WTC11 (cell line): ENCODE results near the gene RYR1. TPM values are rescaled to one million over a fixed set of nuclear protein-coding genes. Genes with fewer than 3 reads are reported as not detected.

ENCODE experiments used
- ATAC-seq: fragments of 200-7000 bp; cut with Tn5 transposase; 2 replicates; pipeline ENCODE4 v1.10.0; 2021; ENCODE audit warnings: mild to moderate bottlenecking, moderate library complexity
- CTCF ChIA-PET: fragments of 300-600 bp; sonication (Branson Sonifier 250); formaldehyde crosslinking; loops from one replicate; lab custom pipeline; 2021; ENCODE audit warnings: antibody characterized with exemption; lab: Charles Lee
- POLR2A ChIA-PET: fragments of 350-600 bp; sonication (Branson Sonifier 250); formaldehyde crosslinking; loops from one replicate; lab custom pipeline; 2021; ENCODE audit warnings: antibody characterized with exemption; lab: Charles Lee
- DNase-seq: peaks from one replicate; pipeline ENCODE4 v3.0.0; 2021; ENCODE audit warnings: low spot score
- H3K27ac Mint-ChIP-seq: 2 replicates; pipeline ENCODE4 v1.8.0; 2021; ENCODE audit warnings: mixed read lengths
- H3K27me3 Mint-ChIP-seq: 2 replicates; pipeline ENCODE4 v1.8.0; 2021; ENCODE audit warnings: low read depth, mild to moderate bottlenecking, moderate library complexity, mixed read lengths
- H3K36me3 Mint-ChIP-seq: 2 replicates; pipeline ENCODE4 v1.8.0; 2021; ENCODE audit warnings: mixed read lengths
- H3K4me1 Mint-ChIP-seq: 2 replicates; pipeline ENCODE4 v1.8.0; 2022; ENCODE audit warnings: mixed read lengths
- H3K4me3 Mint-ChIP-seq: 2 replicates; pipeline ENCODE4 v1.8.0; 2021; ENCODE audit warnings: mild to moderate bottlenecking, moderate library complexity, mixed read lengths
- H3K9me3 Mint-ChIP-seq: 2 replicates; pipeline ENCODE4 v1.8.0; 2021; ENCODE audit warnings: mixed read lengths
- AR ChIP-seq: fragments of 250-450 bp; sonication (Bioruptor Pico); IDR thresholded peaks from 2 replicates; pipeline ENCODE4 v1.9.0; 2021; ENCODE audit warnings: mild to moderate bottlenecking
- ATF2 ChIP-seq: sonication (generic); formaldehyde crosslinking; IDR thresholded peaks from 2 replicates; pipeline ENCODE4 v1.8.1; 2022; ENCODE audit warnings: low read depth, missing genetic modification reagents, borderline replicate concordance
- CTCF ChIP-seq: fragments of 200-600 bp; IDR thresholded peaks from 2 replicates; pipeline ENCODE4 v1.8.0; 2022; ENCODE audit warnings: antibody characterized with exemption
- E2F5 ChIP-seq: sonication (generic); formaldehyde crosslinking; IDR thresholded peaks from 2 replicates; pipeline ENCODE4 v1.8.1; 2022; ENCODE audit warnings: mild to moderate bottlenecking, moderate library complexity, missing genetic modification reagents
- ETV6 ChIP-seq: sonication (generic); formaldehyde crosslinking; IDR thresholded peaks from 2 replicates; pipeline ENCODE4 v1.8.1; 2022; ENCODE audit warnings: mild to moderate bottlenecking, missing genetic modification reagents
- FOXK1 ChIP-seq: sonication (generic); formaldehyde crosslinking; IDR thresholded peaks from 2 replicates; pipeline ENCODE4 v1.8.0; 2022; ENCODE audit warnings: mild to moderate bottlenecking, moderate library complexity, missing genetic modification reagents
- IRF1 ChIP-seq: sonication (generic); formaldehyde crosslinking; IDR thresholded peaks from 2 replicates; pipeline ENCODE4 v1.8.0; 2023; ENCODE audit warnings: missing genetic modification reagents
- JAZF1 ChIP-seq: fragments of 250-450 bp; sonication (Bioruptor Pico); IDR thresholded peaks from 2 replicates; pipeline ENCODE4 v1.9.0; 2021; ENCODE audit warnings: moderate library complexity, mild to moderate bottlenecking, inconsistent platforms
- MXD4 ChIP-seq: fragments of 250-450 bp; sonication (Bioruptor Pico); IDR thresholded peaks from 2 replicates; pipeline ENCODE4 v1.8.0; 2021; ENCODE audit warnings: mild to moderate bottlenecking, moderate library complexity, borderline replicate concordance
- NFYB ChIP-seq: sonication (generic); formaldehyde crosslinking; conservative IDR thresholded peaks from 2 replicates; pipeline ENCODE4 v1.8.0; 2022; ENCODE audit warnings: low read depth, missing genetic modification reagents
- PREB ChIP-seq: sonication (generic); formaldehyde crosslinking; IDR thresholded peaks from 2 replicates; pipeline ENCODE4 v1.8.1; 2022; ENCODE audit warnings: mild to moderate bottlenecking, missing genetic modification reagents, moderate library complexity, borderline replicate concordance
- SMAD3 ChIP-seq: sonication (generic); formaldehyde crosslinking; IDR thresholded peaks from 2 replicates; pipeline ENCODE4 v1.8.0; 2022; ENCODE audit warnings: missing genetic modification reagents, mild to moderate bottlenecking, borderline replicate concordance
- SMAD4 ChIP-seq: sonication (generic); formaldehyde crosslinking; IDR thresholded peaks from 2 replicates; pipeline ENCODE4 v1.8.0; 2022; ENCODE audit warnings: mild to moderate bottlenecking, missing genetic modification reagents
- STAT6 ChIP-seq: sonication (generic); formaldehyde crosslinking; conservative IDR thresholded peaks from 2 replicates; pipeline ENCODE4 v1.8.1; 2023; ENCODE audit warnings: mild to moderate bottlenecking, low read depth, missing genetic modification reagents, moderate library complexity
- TEAD1 ChIP-seq: sonication (generic); formaldehyde crosslinking; IDR thresholded peaks from 2 replicates; pipeline ENCODE4 v1.8.0; 2022; ENCODE audit warnings: mild to moderate bottlenecking, missing genetic modification reagents
- USF2 ChIP-seq: sonication (generic); formaldehyde crosslinking; IDR thresholded peaks from 2 replicates; pipeline ENCODE4 v1.8.1; 2023; ENCODE audit warnings: mild to moderate bottlenecking, missing genetic modification reagents, moderate library complexity
- ZBTB43 ChIP-seq: sonication (generic); formaldehyde crosslinking; IDR thresholded peaks from 2 replicates; pipeline ENCODE4 v1.8.1; 2023; ENCODE audit warnings: mild to moderate bottlenecking, missing genetic modification reagents
- ZNF232 ChIP-seq: sonication (generic); formaldehyde crosslinking; IDR thresholded peaks from 2 replicates; pipeline ENCODE4 v1.8.0; 2022; ENCODE audit warnings: mild to moderate bottlenecking, missing genetic modification reagents
- total RNA-seq: library from RNA; stranded (reverse); gene quantifications from 3 replicates; pipeline ENCODE4 v1.2.3, GENCODE V29; 2021

The RYR1 gene
- total RNA-seq, 1 experiment from 2014 or later, result 24.2 TPM

GRCh38 chr19:38412961-38413360, 20.5 kb upstream of the RYR1 start:
- Mint-ChIP-seq H3K9me3 (no peaks in the 10 kb centered on the region), H3K27ac (no peak overlapping the region), H3K36me3 (no peaks in the 10 kb centered on the region), H3K4me1 (peaks cover 8% of the 10 kb centered on the region), H3K4me3 (no peak overlapping the region), H3K27me3 (peaks cover under 1% of the 10 kb centered on the region)
- DNase-seq, result no peak
- ChIA-PET POLR2A (interaction anchor here (0.5 kb wide), 1 partner anchor 100 kb away, joined by 3 read pairs; no protein-coding TSS in a partner anchor), CTCF (interaction anchor here (4.9 kb wide), 1 partner anchor 10 kb away, joined by 50 read pairs; the partner anchor contains the start of gene FAM98C)
- ATAC-seq, result no peak
- TF ChIP-seq PREB (no peak), JAZF1 (CRISPR knock-in tag) (no peak), STAT6 (CRISPR knock-in tag) (no peak), TEAD1 (CRISPR knock-in tag) (no peak), IRF1 (CRISPR knock-in tag) (no peak), USF2 (CRISPR knock-in tag) (no peak), CTCF (no peak), SMAD3 (no peak)

GRCh38 chr19:38413416-38413815, 20.1 kb upstream of the RYR1 start:
- Mint-ChIP-seq H3K27ac (no peak overlapping the region), H3K36me3 (no peaks in the 10 kb centered on the region), H3K4me3 (no peak overlapping the region), H3K4me1 (peaks cover 11% of the 10 kb centered on the region), H3K27me3 (peaks cover 5% of the 10 kb centered on the region), H3K9me3 (no peaks in the 10 kb centered on the region)
- CTCF ChIA-PET, result interaction anchor here (1.2 to 4.9 kb wide), 3 partner anchors 11 to 65 kb away, joined by 3 to 50 read pairs (median 12); partner anchors contain the start of genes FAM98C and RASGRP4
- ATAC-seq, result no peak
- no peak for DNase-seq
- POLR2A ChIA-PET, result interaction anchor here (0.5 kb wide), 1 partner anchor 100 kb away, joined by 3 read pairs; no protein-coding TSS in a partner anchor
- TF ChIP-seq NFYB (CRISPR knock-in tag), result no peak
- no peak for TF ChIP-seq SMAD4
- TF ChIP-seq E2F5 (CRISPR knock-in tag), result no peak
- no peak for TF ChIP-seq TEAD1 (CRISPR knock-in tag)
- no peak for TF ChIP-seq MXD4 (CRISPR knock-in tag)
- TF ChIP-seq AR (CRISPR knock-in tag), result no peak
- no peak for TF ChIP-seq ZBTB43
- no peak for TF ChIP-seq ATF2 (CRISPR knock-in tag)
- TF ChIP-seq FOXK1 (CRISPR knock-in tag), result no peak
- TF ChIP-seq ZNF232 (CRISPR knock-in tag), result no peak
- no peak for TF ChIP-seq ETV6 (CRISPR knock-in tag)
